KMS-11 (cell line): ENCODE data around the gene FSIP1.

Experiments used
- H2AFZ ChIP-seq: fragments of 200-600 bp; sonication (generic); 2 replicates; pipeline ENCODE4 v1.6.1; 2016; ENCODE audit warnings: antibody characterized with exemption, mixed run types, low read depth
- H3K27ac ChIP-seq: fragments of 200-600 bp; sonication (generic); 2 replicates; pipeline ENCODE4 v1.6.1; 2016; ENCODE audit warnings: mild to moderate bottlenecking, mixed run types
- H3K27me3 ChIP-seq: fragments of 200-600 bp; sonication (generic); 2 replicates; pipeline ENCODE4 v1.6.1; 2017; ENCODE audit warnings: mild to moderate bottlenecking, low read depth, mixed run types, moderate library complexity; ENCODE audit not compliant: insufficient read depth
- H3K36me3 ChIP-seq: fragments of 200-600 bp; sonication (generic); 2 replicates; pipeline ENCODE4 v1.6.1; 2017; ENCODE audit warnings: mild to moderate bottlenecking, mixed run types; ENCODE audit not compliant: insufficient read depth
- H3K4me1 ChIP-seq: fragments of 200-600 bp; sonication (generic); 2 replicates; pipeline ENCODE4 v1.6.1; 2016; ENCODE audit warnings: mild to moderate bottlenecking, low read depth, mixed run types; ENCODE audit not compliant: poor library complexity, severe bottlenecking
- H3K4me2 ChIP-seq: fragments of 200-600 bp; sonication (generic); 2 replicates; pipeline ENCODE4 v1.7.0; 2016; ENCODE audit warnings: mild to moderate bottlenecking, mixed run types
- H3K4me3 ChIP-seq: fragments of 200-600 bp; sonication (generic); IDR thresholded peaks from 2 replicates; pipeline ENCODE4 v1.6.1; 2017; ENCODE audit warnings: low read depth, low read length, mixed read lengths; ENCODE audit not compliant: insufficient read depth
- H3K79me2 ChIP-seq: fragments of 200-600 bp; sonication (generic); 2 replicates; pipeline ENCODE4 v1.6.1; 2016; ENCODE audit warnings: low read depth, mixed run types; ENCODE audit not compliant: insufficient read depth
- H3K9ac ChIP-seq: fragments of 200-600 bp; sonication (generic); 2 replicates; pipeline ENCODE4 v1.6.1; 2016; ENCODE audit warnings: mild to moderate bottlenecking, mixed run types
- H4K20me1 ChIP-seq: fragments of 200-600 bp; sonication (generic); 2 replicates; pipeline ENCODE4 v1.6.1; 2016; ENCODE audit warnings: mild to moderate bottlenecking, mixed run types; ENCODE audit not compliant: insufficient read depth
- CTCF ChIP-seq: fragments of 200-600 bp; sonication (generic); conservative IDR thresholded peaks from 2 replicates; pipeline ENCODE4 v1.6.1; 2017; ENCODE audit warnings: low read depth, mild to moderate bottlenecking, antibody characterized with exemption, low read length, moderate library complexity, mixed read lengths

FSIP1 gene

DNA sequence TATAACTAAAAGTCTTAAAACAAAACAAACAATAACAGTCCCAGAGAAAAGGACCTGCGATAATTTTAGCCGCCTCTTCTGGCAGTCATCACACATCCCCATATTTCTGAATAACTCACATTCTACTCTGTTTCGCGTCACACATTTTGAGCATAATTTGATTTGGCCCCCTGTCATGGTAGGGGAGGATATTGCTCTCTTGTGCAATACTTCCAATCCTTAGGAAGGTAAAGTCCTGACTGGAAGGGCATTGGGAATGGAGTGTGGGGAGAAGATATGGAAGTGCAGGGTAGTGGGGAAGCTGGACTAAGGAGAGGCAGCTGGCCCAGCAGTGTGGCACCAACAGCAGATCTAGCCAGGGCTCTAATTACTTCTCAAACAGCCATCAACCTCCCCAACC, 11.3 kb upstream of the FSIP1 start:
- no peak for TF ChIP-seq CTCF
- Histone ChIP-seq H3K27me3 (no peaks in the 10 kb centered on the region), H3K4me1 (peaks cover 26% of the 10 kb centered on the region), H3K4me2 (no peak overlapping the region), H3K4me3 (no peak overlapping the region), H3K9ac (no peak overlapping the region), H3K27ac (no peak overlapping the region), H3K36me3 (no peaks in the 10 kb centered on the region), H2AFZ (no peak overlapping the region), H4K20me1 (no peaks in the 10 kb centered on the region), H3K79me2 (no peaks in the 10 kb centered on the region)

- no peak overlapping the region for H2AFZ ChIP-seq
- TF ChIP-seq CTCF: no peak
- peaks cover 36% of the 10 kb centered on the region for H3K4me1 ChIP-seq
- no peaks in the 10 kb centered on the region for H3K79me2 ChIP-seq
- H3K27me3 ChIP-seq: no peaks in the 10 kb centered on the region
- H4K20me1 ChIP-seq: no peaks in the 10 kb centered on the region
- no peak overlapping the region for H3K4me2 ChIP-seq
- no peaks in the 10 kb centered on the region for H3K36me3 ChIP-seq
- no peak overlapping the region for H3K4me3 ChIP-seq
- no peak overlapping the region for H3K9ac ChIP-seq
- no peak overlapping the region for H3K27ac ChIP-seq
Measured at GRCh38 chr15:39792844-39793335, 10.2 kb upstream of the FSIP1 start.

DNA sequence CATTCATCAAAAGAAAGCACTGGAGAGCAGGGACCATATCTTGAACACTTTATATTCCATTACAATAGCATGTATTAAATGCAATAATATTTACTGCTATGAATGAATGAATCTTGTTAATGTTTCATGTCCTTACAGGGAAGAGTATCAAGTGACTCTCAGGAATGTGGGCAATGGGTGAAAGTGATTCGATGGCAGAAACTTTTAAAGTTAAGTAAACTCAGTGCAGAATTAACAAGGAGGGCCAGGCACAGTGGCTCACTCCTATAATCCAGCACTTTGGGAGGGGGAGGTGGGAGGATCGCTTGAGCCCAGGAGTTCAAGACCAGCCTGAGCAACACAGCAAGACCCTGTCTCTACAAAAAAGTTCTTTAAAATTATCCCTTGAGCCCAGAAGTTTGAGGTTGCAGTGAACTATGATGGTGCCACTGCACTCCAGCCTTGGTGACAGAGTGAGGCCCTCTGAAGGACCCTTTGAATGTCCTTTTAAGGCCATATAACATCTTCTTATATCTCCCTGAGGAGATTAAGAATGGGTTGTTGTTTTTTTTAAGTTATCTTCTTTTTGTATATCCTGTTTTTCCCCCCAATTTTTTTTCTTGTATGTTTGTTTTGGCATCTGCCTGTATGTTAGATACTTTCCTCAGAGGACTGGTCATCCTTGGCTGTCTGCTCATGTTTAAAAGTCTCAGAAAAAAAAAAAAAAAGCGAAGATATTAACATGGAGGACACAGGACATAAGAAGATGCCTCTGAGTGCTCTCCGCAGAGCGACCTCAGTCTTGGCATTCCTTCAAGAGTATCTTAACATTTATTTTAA, 9.6 kb upstream of the FSIP1 start:
- H2AFZ ChIP-seq: no peak overlapping the region
- no peaks in the 10 kb centered on the region for H3K27me3 ChIP-seq
- TF ChIP-seq CTCF: no peak
- no peaks in the 10 kb centered on the region for H3K36me3 ChIP-seq
- no peaks in the 10 kb centered on the region for H3K79me2 ChIP-seq
- no peak overlapping the region for H3K27ac ChIP-seq
- H3K4me2 ChIP-seq: no peak overlapping the region
- H4K20me1 ChIP-seq: no peaks in the 10 kb centered on the region
- no peak overlapping the region for H3K9ac ChIP-seq
- H3K4me3 ChIP-seq: no peak overlapping the region
- peaks cover 43% of the 10 kb centered on the region for H3K4me1 ChIP-seq

- no peak overlapping the region; the same call in 1 of the 2 replicates for H3K27ac ChIP-seq
- H4K20me1 ChIP-seq: no peaks in the 10 kb centered on the region
- H3K36me3 ChIP-seq: no peaks in the 10 kb centered on the region
- no peak overlapping the region for H3K9ac ChIP-seq
- no peaks in the 10 kb centered on the region; the same call in 1 of the 2 replicates for H3K79me2 ChIP-seq
- H3K4me3 ChIP-seq: no peak overlapping the region
- peak overlapping the region; percentile 62 for H3K4me2 ChIP-seq
- no peak for TF ChIP-seq CTCF
- H2AFZ ChIP-seq: no peak overlapping the region
- no peaks in the 10 kb centered on the region for H3K27me3 ChIP-seq
- H3K4me1 ChIP-seq: peaks cover 44% of the 10 kb centered on the region
Measured at GRCh38 chr15:39789736-39790135, 7.1 kb upstream of the FSIP1 start.
